Spleen (tissue), 7 donors: ENCODE data around the gene AMHR2.

ENCODE experiments used
- CTCF ChIP-seq, 11 experiments: fragments of 200-600 bp in 7 of 11; fragments of 450-650 bp in 4 of 11; sonication (generic) in 4 of 11; IDR thresholded peaks in 8 of 11; conservative IDR thresholded peaks in 3 of 11; 1 replicate in 7 of 11; 2 replicates in 4 of 11; pipeline versions ENCODE4 v1.4.0 to v1.8.0; 2016 to 2021; ENCODE audit warnings: antibody characterized with exemption in 11 of 11, inconsistent platforms in 4 of 11, mild to moderate bottlenecking in 1 of 11
- POLR2AphosphoS5 ChIP-seq, 3 donors: sonication (generic); formaldehyde crosslinking; IDR thresholded peaks; one replicate each; pipeline ENCODE4 v1.5.1; 2017; ENCODE audit warnings: antibody characterized with exemption in 3 of 3
- donor health status: DM: no; HTN: no; CAD: no; lungs with moderate emphysema.
- donor health status: DM: no; HTN: no; CAD: no.
- donor health status: DM: no; HTN: no; CAD: no.

GRCh38 chr12:53380104-53380793 is 43.4 kb upstream of the AMHR2 start, which contains the start of gene SP1:
- TF ChIP-seq CTCF (IDR thresholded peaks at IDR 0.05 in 8 of 11, conservative IDR thresholded peaks at IDR 0.05 in 3 of 11) = no peak
- peak; percentile 34 to 82 (median 78) for TF ChIP-seq POLR2AphosphoS5 (IDR thresholded peaks at IDR 0.05)
